GM23338 (cell line): ENCODE data around the gene GNAS.

Source experiments
- CREB1 ChIP-seq: fragments of 250-450 bp; sonication (Bioruptor Pico); IDR thresholded peaks from 2 replicates; pipeline ENCODE4 v1.5.0; 2020; ENCODE audit warnings: low read depth, mild to moderate bottlenecking, moderate library complexity
- EZH2 ChIP-seq: fragments of 200-600 bp; sonication (generic); IDR thresholded peaks from one replicate; pipeline ENCODE4 v1.8.0; 2017; ENCODE audit warnings: antibody characterized with exemption, mild to moderate bottlenecking, low read depth; ENCODE audit not compliant: unreplicated experiment
- EZH2phosphoT487 ChIP-seq: fragments of 200-600 bp; sonication (generic); IDR thresholded peaks from one replicate; pipeline ENCODE4 v1.8.1; 2018; ENCODE audit warnings: antibody characterized with exemption; ENCODE audit not compliant: unreplicated experiment
- JUNB ChIP-seq: IDR thresholded peaks from one replicate; pipeline ENCODE4 v1.6.1; 2016; ENCODE audit warnings: antibody characterized with exemption; ENCODE audit not compliant: unreplicated experiment
- POLR2AphosphoS5 ChIP-seq: IDR thresholded peaks from 2 replicates; pipeline ENCODE4 v1.6.1; 2016; ENCODE audit warnings: antibody characterized with exemption, low read depth
- STAT1 ChIP-seq: IDR thresholded peaks from one replicate; pipeline ENCODE4 v1.6.1; 2016; ENCODE audit warnings: antibody characterized with exemption; ENCODE audit not compliant: unreplicated experiment
- TF ChIP-seq, protein P1 (sequence below), 2 experiments: fragments of 200-600 bp in 1 of 2; sonication (generic) in 1 of 2; conservative IDR thresholded peaks; 2 replicates each; pipeline versions ENCODE4 v1.5.1 to v1.6.1; 2016 to 2017; ENCODE audit warnings: antibody characterized with exemption in 2 of 2, low read depth in 2 of 2, mild to moderate bottlenecking in 2 of 2, moderate library complexity in 1 of 2
- TF ChIP-seq, protein P2 (sequence below): IDR thresholded peaks from one replicate; pipeline ENCODE4 v1.6.1; 2018; ENCODE audit warnings: antibody characterized with exemption; ENCODE audit not compliant: unreplicated experiment
- TF ChIP-seq, protein P3 (sequence below): fragments of 250-450 bp; sonication (Bioruptor Pico); IDR thresholded peaks from 2 replicates; pipeline ENCODE4 v1.5.0; 2020; ENCODE audit warnings: mild to moderate bottlenecking, moderate library complexity

DNA sequence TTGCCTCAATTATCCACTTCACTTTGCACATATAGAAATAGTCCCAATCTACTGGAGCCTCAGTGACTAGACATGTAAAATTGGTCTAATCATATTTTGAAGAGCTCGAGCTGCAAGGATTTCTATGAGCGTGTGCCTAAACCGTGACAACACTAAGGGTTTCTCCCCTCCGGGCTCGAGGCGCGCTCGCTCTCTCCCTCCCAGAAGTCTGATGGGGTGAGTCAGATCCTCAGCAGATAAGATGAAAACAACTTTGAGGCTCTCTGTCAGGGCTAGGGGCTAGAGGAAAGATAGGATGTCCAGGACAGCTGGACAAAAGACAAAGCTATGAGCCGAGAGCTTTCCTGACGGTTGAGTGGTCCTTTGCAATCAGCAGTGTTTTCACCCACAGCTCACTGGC lies 18.6 kb upstream of the GNAS start:
- TF ChIP-seq CREB1 (no peak), JUNB (no peak), EZH2 (no peak), POLR2AphosphoS5 (no peak), STAT1 (no peak), EZH2phosphoT487 (no peak)
- TF ChIP-seq, protein P1, sequence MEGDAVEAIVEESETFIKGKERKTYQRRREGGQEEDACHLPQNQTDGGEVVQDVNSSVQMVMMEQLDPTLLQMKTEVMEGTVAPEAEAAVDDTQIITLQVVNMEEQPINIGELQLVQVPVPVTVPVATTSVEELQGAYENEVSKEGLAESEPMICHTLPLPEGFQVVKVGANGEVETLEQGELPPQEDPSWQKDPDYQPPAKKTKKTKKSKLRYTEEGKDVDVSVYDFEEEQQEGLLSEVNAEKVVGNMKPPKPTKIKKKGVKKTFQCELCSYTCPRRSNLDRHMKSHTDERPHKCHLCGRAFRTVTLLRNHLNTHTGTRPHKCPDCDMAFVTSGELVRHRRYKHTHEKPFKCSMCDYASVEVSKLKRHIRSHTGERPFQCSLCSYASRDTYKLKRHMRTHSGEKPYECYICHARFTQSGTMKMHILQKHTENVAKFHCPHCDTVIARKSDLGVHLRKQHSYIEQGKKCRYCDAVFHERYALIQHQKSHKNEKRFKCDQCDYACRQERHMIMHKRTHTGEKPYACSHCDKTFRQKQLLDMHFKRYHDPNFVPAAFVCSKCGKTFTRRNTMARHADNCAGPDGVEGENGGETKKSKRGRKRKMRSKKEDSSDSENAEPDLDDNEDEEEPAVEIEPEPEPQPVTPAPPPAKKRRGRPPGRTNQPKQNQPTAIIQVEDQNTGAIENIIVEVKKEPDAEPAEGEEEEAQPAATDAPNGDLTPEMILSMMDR (conservative IDR thresholded peaks at IDR 0.05; ENCODE audit: low read depth in 2 of 2), result no peak
- TF ChIP-seq, protein P2, sequence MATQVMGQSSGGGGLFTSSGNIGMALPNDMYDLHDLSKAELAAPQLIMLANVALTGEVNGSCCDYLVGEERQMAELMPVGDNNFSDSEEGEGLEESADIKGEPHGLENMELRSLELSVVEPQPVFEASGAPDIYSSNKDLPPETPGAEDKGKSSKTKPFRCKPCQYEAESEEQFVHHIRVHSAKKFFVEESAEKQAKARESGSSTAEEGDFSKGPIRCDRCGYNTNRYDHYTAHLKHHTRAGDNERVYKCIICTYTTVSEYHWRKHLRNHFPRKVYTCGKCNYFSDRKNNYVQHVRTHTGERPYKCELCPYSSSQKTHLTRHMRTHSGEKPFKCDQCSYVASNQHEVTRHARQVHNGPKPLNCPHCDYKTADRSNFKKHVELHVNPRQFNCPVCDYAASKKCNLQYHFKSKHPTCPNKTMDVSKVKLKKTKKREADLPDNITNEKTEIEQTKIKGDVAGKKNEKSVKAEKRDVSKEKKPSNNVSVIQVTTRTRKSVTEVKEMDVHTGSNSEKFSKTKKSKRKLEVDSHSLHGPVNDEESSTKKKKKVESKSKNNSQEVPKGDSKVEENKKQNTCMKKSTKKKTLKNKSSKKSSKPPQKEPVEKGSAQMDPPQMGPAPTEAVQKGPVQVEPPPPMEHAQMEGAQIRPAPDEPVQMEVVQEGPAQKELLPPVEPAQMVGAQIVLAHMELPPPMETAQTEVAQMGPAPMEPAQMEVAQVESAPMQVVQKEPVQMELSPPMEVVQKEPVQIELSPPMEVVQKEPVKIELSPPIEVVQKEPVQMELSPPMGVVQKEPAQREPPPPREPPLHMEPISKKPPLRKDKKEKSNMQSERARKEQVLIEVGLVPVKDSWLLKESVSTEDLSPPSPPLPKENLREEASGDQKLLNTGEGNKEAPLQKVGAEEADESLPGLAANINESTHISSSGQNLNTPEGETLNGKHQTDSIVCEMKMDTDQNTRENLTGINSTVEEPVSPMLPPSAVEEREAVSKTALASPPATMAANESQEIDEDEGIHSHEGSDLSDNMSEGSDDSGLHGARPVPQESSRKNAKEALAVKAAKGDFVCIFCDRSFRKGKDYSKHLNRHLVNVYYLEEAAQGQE, result no peak
- TF ChIP-seq, protein P3, sequence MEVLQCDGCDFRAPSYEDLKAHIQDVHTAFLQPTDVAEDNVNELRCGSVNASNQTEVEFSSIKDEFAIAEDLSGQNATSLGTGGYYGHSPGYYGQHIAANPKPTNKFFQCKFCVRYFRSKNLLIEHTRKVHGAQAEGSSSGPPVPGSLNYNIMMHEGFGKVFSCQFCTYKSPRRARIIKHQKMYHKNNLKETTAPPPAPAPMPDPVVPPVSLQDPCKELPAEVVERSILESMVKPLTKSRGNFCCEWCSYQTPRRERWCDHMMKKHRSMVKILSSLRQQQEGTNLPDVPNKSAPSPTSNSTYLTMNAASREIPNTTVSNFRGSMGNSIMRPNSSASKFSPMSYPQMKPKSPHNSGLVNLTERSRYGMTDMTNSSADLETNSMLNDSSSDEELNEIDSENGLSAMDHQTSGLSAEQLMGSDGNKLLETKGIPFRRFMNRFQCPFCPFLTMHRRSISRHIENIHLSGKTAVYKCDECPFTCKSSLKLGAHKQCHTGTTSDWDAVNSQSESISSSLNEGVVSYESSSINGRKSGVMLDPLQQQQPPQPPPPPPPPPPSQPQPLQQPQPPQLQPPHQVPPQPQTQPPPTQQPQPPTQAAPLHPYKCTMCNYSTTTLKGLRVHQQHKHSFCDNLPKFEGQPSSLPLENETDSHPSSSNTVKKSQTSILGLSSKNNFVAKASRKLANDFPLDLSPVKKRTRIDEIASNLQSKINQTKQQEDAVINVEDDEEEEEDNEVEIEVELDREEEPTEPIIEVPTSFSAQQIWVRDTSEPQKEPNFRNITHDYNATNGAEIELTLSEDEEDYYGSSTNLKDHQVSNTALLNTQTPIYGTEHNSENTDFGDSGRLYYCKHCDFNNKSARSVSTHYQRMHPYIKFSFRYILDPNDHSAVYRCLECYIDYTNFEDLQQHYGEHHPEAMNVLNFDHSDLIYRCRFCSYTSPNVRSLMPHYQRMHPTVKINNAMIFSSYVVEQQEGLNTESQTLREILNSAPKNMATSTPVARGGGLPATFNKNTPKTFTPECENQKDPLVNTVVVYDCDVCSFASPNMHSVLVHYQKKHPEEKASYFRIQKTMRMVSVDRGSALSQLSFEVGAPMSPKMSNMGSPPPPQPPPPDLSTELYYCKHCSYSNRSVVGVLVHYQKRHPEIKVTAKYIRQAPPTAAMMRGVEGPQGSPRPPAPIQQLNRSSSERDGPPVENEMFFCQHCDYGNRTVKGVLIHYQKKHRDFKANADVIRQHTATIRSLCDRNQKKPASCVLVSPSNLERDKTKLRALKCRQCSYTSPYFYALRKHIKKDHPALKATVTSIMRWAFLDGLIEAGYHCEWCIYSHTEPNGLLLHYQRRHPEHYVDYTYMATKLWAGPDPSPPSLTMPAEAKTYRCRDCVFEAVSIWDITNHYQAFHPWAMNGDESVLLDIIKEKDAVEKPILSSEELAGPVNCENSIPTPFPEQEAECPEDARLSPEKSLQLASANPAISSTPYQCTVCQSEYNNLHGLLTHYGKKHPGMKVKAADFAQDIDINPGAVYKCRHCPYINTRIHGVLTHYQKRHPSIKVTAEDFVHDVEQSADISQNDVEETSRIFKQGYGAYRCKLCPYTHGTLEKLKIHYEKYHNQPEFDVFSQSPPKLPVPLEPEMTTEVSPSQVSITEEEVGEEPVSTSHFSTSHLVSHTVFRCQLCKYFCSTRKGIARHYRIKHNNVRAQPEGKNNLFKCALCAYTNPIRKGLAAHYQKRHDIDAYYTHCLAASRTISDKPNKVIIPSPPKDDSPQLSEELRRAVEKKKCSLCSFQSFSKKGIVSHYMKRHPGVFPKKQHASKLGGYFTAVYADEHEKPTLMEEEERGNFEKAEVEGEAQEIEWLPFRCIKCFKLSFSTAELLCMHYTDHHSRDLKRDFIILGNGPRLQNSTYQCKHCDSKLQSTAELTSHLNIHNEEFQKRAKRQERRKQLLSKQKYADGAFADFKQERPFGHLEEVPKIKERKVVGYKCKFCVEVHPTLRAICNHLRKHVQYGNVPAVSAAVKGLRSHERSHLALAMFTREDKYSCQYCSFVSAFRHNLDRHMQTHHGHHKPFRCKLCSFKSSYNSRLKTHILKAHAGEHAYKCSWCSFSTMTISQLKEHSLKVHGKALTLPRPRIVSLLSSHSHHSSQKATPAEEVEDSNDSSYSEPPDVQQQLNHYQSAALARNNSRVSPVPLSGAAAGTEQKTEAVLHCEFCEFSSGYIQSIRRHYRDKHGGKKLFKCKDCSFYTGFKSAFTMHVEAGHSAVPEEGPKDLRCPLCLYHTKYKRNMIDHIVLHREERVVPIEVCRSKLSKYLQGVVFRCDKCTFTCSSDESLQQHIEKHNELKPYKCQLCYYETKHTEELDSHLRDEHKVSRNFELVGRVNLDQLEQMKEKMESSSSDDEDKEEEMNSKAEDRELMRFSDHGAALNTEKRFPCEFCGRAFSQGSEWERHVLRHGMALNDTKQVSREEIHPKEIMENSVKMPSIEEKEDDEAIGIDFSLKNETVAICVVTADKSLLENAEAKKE, result no peak
